ENCODE measurements around the gene MOB3A.

MOB3A gene

DNA sequence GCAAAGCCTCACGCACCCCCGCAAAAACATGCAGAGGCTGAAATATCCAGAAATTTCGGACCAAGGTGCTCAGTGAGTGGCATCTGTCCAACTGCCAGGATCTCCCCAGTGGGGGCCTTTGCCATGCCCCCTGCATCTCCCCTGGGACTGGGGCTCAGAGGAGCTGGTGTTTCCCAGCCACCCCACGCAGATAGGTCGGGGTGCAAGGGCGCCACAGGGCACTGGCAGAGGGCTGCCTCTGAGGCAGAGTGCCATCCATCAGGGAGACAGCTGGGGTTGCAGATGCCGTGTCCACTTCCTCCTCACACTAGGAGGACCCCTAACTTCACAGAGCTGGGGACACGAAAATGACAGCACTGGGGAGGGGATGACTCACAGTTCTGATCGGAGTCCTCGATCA is 26.9 kb upstream of the MOB3A start:
- no peak for DNase-seq

GRCh38 chr19:2122251-2122650 is 26.1 kb upstream of the MOB3A start:
- DNase-seq = no peak

DNA sequence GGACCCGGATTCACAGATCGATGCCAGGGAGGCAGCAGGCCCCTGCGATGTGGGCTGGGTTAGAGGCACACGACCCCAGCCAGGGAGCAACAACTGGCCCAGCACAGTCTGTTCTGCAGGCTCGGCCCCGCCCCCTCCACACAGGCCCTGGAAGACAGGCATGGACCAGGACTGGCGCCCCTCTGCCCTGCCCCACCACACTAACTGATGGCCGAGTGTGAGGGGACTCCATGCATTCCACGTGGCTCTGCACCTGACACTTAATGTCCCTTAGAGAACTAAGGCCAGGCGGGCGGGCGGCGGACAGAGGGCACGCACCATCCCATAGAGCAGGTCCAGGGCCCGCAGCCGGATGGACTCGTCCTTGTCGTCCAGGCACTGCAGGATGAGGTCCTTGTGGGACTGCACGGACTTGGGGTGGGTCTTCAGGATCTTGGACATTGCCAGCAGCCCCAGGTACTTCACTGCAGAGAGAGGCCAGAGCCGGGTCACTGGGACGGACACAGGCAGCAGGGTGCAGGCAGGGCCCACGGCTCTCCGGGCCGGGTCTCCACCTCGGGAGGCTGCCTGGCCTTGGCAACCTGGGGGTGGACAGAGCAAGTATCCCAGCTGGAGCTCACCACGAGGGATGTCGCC is 25.4 kb upstream of the MOB3A start:
- no peak for DNase-seq

- DNase-seq = no peak
Observed at GRCh38 chr19:2120821-2121220, 24.7 kb upstream of the MOB3A start.

DNA sequence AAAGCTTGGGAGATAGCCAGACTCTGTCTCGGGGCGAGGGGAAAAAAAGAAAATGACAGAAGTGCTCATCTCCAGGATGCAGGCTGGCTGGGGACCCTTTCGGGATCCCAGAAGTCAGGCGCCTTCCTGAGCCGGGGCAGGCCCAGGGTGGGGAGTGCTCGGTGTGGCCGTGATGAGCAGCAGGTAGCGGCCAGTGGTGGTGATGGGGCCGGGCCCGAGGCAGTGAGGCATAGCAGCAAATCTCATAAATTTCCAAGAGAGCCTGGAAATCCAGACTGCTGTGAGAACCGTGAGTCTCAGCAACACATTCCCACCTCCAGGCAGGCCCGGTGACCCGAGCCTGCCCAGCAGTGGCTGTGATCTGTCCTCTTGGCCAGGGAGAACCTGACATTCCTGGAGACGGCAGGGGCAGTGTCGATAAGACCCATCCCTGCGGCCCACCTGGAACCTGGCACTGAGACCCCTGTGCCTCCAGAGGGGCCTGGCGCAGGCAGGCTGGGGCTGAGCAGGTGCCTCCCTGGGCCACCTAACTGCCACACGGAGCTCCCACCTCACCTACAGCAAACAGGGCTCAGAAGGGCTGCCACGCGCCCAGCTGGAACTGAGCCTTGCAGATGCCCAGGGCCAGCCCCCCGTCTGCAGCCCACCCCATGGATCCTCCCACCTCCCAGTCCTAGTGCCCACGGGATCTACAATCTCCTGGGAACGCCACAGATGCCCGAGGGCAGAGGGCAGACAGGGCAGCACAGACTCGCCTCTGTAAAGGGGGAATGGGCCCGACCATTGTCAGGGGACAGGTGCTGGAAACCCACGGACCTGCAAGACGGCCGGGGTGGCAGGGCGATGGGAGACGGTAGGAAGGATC is 24.0 kb upstream of the MOB3A start:
- no peak for DNase-seq

- DNase-seq = no peak
Observed at GRCh38 chr19:2118438-2118837, 22.3 kb upstream of the MOB3A start.

GRCh38 chr19:2117215-2117960 is 21.3 kb upstream of the MOB3A start:
- DNase-seq = no peak

- DNase-seq = no peak
Observed at GRCh38 chr19:2116507-2116906, 20.4 kb upstream of the MOB3A start.

- DNase-seq = no peak
Observed at GRCh38 chr19:2115911-2116426, 19.8 kb upstream of the MOB3A start.

GRCh38 chr19:2115324-2115723 is 19.2 kb upstream of the MOB3A start:
- no peak for DNase-seq

DNA sequence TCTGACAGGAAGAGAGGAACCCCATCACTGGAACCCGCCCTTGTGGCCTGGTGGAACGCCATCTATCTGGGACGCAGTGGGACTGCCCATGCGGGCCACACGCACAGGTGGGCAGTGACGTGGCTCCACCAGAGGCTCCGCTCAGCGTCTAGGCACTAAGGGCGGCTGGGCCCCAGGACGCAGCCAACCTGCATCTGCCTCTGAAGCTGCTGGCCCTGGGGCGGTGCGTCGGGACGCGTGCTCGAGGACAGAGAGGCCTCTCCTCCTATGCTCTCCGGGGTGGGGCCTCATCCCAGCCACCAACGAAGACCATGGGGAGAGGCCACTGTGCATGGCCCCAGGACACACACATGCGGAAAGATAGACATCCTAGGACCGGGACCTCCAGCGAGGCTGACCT is 18.7 kb upstream of the MOB3A start:
- DNase-seq = no peak

DNA sequence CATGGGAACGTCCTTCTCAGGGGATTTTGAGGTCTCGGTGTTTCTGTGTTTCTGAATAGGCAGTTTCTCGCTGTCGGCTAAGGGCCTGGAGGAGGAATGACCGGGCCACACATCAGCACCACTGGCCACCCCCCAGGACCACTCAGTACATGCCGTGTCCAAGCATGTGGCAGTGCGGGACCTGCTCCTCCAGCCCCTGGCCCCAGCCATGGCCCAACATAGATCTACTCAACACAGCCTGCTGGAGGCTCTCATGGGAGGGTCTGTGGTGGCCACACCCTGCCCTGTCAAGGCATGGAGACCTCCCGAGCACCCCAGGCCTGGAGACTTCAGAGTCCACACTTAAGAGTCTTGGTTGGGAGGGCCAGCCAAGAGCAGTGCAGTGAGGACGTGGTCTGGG is 18.1 kb upstream of the MOB3A start:
- DNase-seq = no peak

DNA sequence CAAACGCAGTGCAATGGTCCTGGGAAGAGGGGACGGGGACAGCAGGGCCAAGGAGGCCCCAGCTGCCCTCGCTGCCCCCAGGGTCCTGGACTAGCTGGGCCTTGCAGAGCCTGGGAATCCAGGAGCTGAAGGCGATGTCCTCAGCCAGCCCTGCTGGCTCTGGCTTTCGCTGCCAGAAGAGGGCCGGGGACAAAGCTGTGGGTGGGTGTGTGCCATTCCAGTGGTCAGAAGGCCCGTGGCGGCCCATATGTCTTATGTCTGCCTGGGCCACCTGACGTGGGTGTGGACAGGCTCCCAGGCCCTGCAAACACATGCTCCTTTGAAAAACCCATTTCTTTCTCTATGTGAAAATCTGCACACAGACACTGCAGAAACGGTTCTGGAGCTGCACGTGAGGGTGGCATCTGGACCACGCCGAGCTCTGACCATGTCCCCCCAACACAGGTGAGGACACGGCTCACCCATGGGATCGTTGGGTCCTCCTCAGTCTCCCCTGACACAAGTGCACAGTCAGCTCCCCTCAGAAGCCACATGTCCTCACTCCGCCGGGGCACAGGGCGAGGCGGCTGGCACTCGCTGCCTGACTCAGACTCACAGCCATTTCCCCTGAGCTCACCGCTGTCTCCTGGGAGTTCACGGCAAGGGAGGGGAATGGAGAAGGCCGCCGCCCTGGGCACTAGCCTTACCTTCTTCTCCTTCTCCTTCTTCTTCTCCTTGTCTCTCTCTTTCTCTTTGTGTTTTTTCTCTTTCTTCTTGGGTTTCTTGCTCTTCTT is 17.5 kb upstream of the MOB3A start:
- DNase-seq = no peak

GRCh38 chr19:2112516-2113320 is 16.6 kb upstream of the MOB3A start:
- no peak for DNase-seq

- DNase-seq = no peak
Observed at GRCh38 chr19:2111886-2112285, 15.8 kb upstream of the MOB3A start.

DNA sequence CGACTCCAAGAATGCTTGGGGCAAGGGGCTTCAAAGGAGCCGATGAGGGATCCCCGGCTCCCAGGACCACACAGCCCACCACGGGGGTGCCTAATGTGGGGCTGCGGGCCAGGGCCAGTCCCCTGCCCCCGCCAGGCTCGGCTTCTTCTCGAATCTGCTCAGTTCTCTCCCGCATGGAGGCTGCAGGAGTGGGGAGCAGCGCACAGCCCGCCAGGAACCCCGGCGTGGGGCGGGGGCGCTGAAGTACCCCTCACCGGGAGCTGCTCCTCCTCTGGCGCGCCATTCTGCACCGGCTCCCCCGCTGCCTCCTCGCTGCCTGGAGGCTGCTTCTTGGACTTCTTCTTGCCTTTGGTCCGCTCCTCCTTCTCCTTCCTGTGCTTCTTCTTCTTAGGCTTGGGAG is 15.3 kb upstream of the MOB3A start:
- DNase-seq = no peak

- no peak for DNase-seq
Observed at GRCh38 chr19:2110822-2111221, 14.7 kb upstream of the MOB3A start.

GRCh38 chr19:2109046-2109864 is 13.1 kb upstream of the MOB3A start:
- no peak for DNase-seq

- no peak for DNase-seq
Observed at GRCh38 chr19:2108251-2109016, 12.3 kb upstream of the MOB3A start.

DNA sequence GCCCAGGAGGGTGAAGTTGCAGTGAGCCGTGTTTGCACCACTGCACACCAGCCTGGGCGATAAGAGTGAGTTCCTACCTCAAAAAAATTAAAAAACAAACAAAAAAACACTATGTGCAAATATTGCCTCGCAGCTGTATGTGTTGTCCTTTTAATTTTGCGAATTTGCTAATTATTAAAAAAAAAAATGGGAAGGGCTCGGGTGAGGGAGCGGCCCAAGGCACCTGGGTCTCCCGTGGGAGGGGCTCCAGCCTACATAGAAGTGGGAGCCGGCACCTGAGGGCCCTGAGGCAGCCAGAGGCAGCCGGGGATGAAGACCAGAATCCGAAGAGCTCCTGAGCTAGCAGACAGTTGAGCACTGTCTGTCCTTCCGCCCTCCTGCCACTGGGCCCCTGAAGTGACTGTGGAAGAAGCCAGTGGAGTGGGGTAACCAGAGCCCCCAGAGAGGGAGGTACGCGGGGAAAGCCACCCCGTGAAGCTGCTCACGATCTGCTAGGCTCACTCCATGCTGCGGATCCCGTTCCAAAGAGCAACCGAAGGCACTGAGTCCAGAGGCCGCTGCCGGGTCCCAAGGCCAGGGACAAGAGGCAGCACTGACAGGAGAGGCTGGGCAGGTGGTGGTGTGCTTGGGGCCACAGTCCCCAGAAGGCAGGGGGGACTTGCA is 7.0 kb upstream of the MOB3A start:
- DNase-seq = no peak
